Measurements from ENCODE around the gene BSN.
A peak's percentile ranks its signal among the peaks of the same experiment; 100 is the strongest.

Gene BSN

DNA sequence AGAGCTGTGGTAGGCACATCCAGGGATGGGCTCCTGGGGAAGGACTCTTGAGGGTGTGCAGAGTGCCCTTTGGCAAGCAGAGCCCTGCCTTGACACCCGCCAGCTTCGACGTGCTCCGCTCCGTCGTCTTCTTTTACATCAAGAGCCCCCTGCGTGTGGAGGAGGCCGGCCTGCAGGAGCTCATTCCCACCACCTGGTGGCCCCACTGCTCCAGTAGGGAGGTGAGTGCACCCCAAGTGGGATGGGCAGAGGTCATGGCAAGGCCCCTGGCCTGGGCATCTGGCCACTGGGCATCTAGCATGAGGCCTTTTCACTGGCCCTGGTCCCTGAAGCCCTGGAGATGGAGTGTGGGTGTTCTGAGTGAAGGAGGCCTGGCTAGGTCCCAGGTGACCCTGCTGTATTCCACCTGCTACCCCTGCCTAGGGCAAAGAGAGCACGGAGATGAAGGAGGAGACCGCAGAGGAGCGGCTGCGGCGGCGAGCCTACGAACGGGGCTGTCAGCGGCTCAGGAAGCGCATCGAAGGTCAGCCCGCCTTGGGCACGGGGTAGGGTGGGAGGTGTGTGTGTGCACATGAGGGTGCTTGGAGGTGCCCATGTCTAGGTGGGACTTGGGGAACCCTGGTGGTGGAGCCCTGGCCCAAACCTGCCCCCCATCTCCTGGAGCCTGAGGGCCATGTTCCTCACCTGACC lies 147.3 kb downstream of the BSN start:
- no peak for TF ChIP-seq POLR2AphosphoS5 (IDR thresholded peaks at IDR 0.05; ENCODE audit: low read depth, low read length)
- no peak for TF ChIP-seq POU2F2 (IDR thresholded peaks at IDR 0.05; ENCODE audit: low read depth, low read length)
- TF ChIP-seq TAF1 (IDR thresholded peaks at IDR 0.05; ENCODE audit: low read depth, low read length) = no peak
- TF ChIP-seq PAX5 (IDR thresholded peaks at IDR 0.05; ENCODE audit: insufficient read depth, low read length, severe bottlenecking) = no peak
- no peak for TF ChIP-seq SPI1 (IDR thresholded peaks at IDR 0.05; ENCODE audit: low read depth, low read length)
- TF ChIP-seq POLR2A (IDR thresholded peaks at IDR 0.05; ENCODE audit: low read depth, low read length) = no peak
- FAIRE-seq (no peak), DNase-seq (ENCODE audit: insufficient read length, low spot score) (peak; percentile 47)

- no peak for DNase-seq (ENCODE audit: insufficient read length, low spot score)
- TF ChIP-seq POLR2AphosphoS5 (IDR thresholded peaks at IDR 0.05; ENCODE audit: low read depth, low read length) = no peak
- TF ChIP-seq SPI1 (IDR thresholded peaks at IDR 0.05; ENCODE audit: low read depth, low read length) = no peak
- TF ChIP-seq POLR2A (IDR thresholded peaks at IDR 0.05; ENCODE audit: low read depth, low read length) = no peak
- no peak for TF ChIP-seq PAX5 (IDR thresholded peaks at IDR 0.05; ENCODE audit: insufficient read depth, low read length, severe bottlenecking)
- TF ChIP-seq POU2F2 (IDR thresholded peaks at IDR 0.05; ENCODE audit: low read depth, low read length) = no peak
- no peak for TF ChIP-seq TAF1 (IDR thresholded peaks at IDR 0.05; ENCODE audit: low read depth, low read length)
- no peak for FAIRE-seq
These were observed 148.4 kb downstream of the BSN start for GRCh38 chr3:49702672-49703071.

- peak; percentile 93 for FAIRE-seq
- peak; percentile 97 for DNase-seq (ENCODE audit: insufficient read length, low spot score)
- TF ChIP-seq POLR2AphosphoS5 (IDR thresholded peaks at IDR 0.05; ENCODE audit: low read depth, low read length) = no peak
- no peak for TF ChIP-seq SPI1 (IDR thresholded peaks at IDR 0.05; ENCODE audit: low read depth, low read length)
- no peak for TF ChIP-seq POU2F2 (IDR thresholded peaks at IDR 0.05; ENCODE audit: low read depth, low read length)
- TF ChIP-seq POLR2A (IDR thresholded peaks at IDR 0.05; ENCODE audit: low read depth, low read length) = no peak
- no peak for TF ChIP-seq TAF1 (IDR thresholded peaks at IDR 0.05; ENCODE audit: low read depth, low read length)
These were observed 149.2 kb downstream of the BSN start for GRCh38 chr3:49703443-49703927.

DNA sequence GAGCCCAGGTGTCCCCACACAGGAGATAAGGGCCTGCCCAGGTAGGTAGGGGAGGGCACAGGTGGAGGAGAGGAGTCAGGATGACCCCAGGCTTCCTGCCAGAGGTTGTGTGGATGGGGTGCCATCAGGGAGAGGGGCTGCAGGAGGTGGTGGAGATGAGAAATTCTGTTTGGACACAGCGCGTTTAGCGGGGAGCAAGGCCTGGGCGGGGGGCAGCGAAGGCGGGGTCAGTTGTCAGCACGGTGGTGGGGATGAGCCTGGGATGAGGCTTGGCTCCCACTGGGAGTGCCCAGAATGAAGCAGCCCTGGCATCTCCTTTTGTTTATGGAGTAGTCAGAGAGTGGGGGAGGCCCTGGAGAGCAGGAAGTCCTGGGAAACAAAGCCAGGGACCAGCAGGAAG lies 149.7 kb downstream of the BSN start:
- FAIRE-seq (no peak), DNase-seq (ENCODE audit: insufficient read length, low spot score) (no peak)
- no peak for TF ChIP-seq SPI1 (IDR thresholded peaks at IDR 0.05; ENCODE audit: low read depth, low read length)
- TF ChIP-seq TAF1 (IDR thresholded peaks at IDR 0.05; ENCODE audit: low read depth, low read length) = no peak
- TF ChIP-seq POLR2AphosphoS5 (IDR thresholded peaks at IDR 0.05; ENCODE audit: low read depth, low read length) = no peak
- no peak for TF ChIP-seq PAX5 (IDR thresholded peaks at IDR 0.05; ENCODE audit: insufficient read depth, low read length, severe bottlenecking)
- TF ChIP-seq POLR2A (IDR thresholded peaks at IDR 0.05; ENCODE audit: low read depth, low read length) = no peak
- no peak for TF ChIP-seq POU2F2 (IDR thresholded peaks at IDR 0.05; ENCODE audit: low read depth, low read length)

DNA sequence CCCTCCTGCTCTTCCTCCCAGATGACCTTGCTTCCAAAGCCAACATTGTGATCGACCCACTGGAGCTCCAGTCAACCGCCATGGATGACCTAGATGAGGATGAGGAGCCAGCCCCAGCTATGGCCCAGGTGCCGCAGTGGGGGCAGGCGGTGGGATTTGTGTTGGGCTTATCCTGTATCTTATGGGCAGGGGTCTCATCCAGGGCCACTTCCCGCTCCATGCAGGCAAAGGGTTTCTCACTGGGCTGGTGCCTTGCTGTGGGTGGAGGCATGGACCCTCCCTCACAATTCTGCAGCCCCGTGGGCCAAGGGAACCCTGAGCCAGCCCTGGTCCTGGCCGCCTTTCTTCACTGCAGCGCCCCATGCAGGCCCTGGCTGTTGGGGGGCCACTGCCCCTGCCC lies 150.4 kb downstream of the BSN start:
- DNase-seq (ENCODE audit: insufficient read length, low spot score) (no peak), FAIRE-seq (no peak)
- TF ChIP-seq POU2F2 (IDR thresholded peaks at IDR 0.05; ENCODE audit: low read depth, low read length) = no peak

GRCh38 chr3:49705390-49705960 lies 151.2 kb downstream of the BSN start:
- FAIRE-seq (no peak), DNase-seq (ENCODE audit: insufficient read length, low spot score) (no peak)
- TF ChIP-seq POLR2A (IDR thresholded peaks at IDR 0.05; ENCODE audit: low read depth, low read length) (no peak), POLR2AphosphoS5 (IDR thresholded peaks at IDR 0.05; ENCODE audit: low read depth, low read length) (no peak), TAF1 (IDR thresholded peaks at IDR 0.05; ENCODE audit: low read depth, low read length) (no peak), POU2F2 (IDR thresholded peaks at IDR 0.05; ENCODE audit: low read depth, low read length) (no peak), PAX5 (IDR thresholded peaks at IDR 0.05; ENCODE audit: insufficient read depth, low read length, severe bottlenecking) (no peak), SPI1 (IDR thresholded peaks at IDR 0.05; ENCODE audit: low read depth, low read length) (no peak)

DNA sequence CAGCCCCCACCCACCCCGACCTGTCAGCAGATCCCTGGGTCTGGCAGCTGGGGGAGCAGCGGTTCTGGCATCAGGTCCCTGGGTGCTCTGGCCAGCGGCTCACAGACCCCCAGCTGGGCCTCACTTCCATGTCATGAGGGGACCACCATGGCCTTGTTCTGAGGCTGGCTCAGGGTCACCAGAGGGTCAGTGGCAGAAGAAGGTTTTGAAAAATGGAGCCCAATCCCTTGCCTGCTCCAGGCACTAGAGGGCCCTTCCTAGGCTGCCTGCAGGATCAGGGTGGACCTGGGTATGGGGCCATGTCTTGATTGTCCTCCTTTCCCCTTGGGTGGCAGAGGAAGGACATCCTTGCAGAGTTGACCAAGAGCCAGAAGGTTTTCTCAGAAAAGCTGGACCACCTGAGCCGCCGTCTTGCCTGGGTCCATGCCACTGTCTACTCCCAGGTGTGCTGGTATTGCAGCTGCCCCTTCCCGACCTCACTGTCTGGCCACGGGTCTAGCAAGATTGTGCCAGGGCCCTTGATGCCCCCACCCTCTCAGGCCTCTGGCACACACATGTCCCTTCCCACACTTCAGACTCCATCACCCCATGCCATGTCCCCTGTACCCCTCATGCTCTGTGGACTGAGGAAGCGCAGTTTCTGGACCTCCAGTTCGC lies 152.3 kb downstream of the BSN start:
- no peak for TF ChIP-seq POU2F2 (IDR thresholded peaks at IDR 0.05; ENCODE audit: low read depth, low read length)
- no peak for TF ChIP-seq SPI1 (IDR thresholded peaks at IDR 0.05; ENCODE audit: low read depth, low read length)
- no peak for TF ChIP-seq POLR2AphosphoS5 (IDR thresholded peaks at IDR 0.05; ENCODE audit: low read depth, low read length)
- no peak for TF ChIP-seq PAX5 (IDR thresholded peaks at IDR 0.05; ENCODE audit: insufficient read depth, low read length, severe bottlenecking)
- TF ChIP-seq POLR2A (IDR thresholded peaks at IDR 0.05; ENCODE audit: low read depth, low read length) = no peak
- TF ChIP-seq TAF1 (IDR thresholded peaks at IDR 0.05; ENCODE audit: low read depth, low read length) = no peak
- no peak for DNase-seq (ENCODE audit: insufficient read length, low spot score)
- no peak for FAIRE-seq

DNA sequence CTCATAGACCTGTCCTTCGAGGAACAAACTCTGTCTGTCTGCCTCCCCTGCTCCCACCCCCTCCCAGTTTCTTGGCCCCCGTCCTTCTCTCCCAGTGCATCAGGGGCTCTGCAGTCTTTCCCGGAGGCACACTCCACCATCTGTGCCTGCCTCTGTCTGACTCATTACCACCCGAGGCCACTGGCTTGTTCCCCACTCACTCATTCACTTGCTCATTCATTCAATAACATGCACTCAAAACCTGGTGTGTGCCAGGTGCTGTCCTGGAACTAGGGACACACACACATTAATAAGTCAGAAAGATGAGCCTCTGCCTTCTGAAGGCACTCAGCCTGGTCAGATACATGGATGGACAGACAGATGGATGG lies 152.8 kb downstream of the BSN start:
- FAIRE-seq (no peak), DNase-seq (ENCODE audit: insufficient read length, low spot score) (no peak)
- TF ChIP-seq POU2F2 (IDR thresholded peaks at IDR 0.05; ENCODE audit: low read depth, low read length) (no peak), SPI1 (IDR thresholded peaks at IDR 0.05; ENCODE audit: low read depth, low read length) (no peak), POLR2AphosphoS5 (IDR thresholded peaks at IDR 0.05; ENCODE audit: low read depth, low read length) (no peak)

DNA sequence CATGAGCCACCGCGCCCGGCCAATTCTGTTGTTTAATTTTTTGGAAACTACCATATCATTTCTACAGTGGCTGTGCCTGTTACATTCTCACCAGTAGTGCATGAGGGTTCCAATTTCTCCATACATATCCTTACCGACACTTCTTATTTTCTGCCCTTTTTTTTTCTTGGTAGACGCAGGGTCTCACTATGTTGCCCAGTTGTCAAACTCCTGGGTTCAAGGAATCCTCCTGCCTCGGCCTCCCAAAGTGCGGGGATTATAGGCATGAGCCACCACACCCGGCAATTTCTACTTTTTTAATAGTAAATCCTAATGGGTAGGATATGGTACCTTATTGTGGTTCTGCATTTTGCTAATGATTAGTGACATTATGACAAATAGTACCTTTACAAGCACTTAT lies 155.6 kb downstream of the BSN start:
- FAIRE-seq = no peak
- no peak for DNase-seq (ENCODE audit: insufficient read length, low spot score)
- TF ChIP-seq POU2F2 (IDR thresholded peaks at IDR 0.05; ENCODE audit: low read depth, low read length) (no peak), POLR2A (IDR thresholded peaks at IDR 0.05; ENCODE audit: low read depth, low read length) (no peak), PAX5 (IDR thresholded peaks at IDR 0.05; ENCODE audit: insufficient read depth, low read length, severe bottlenecking) (no peak), POLR2AphosphoS5 (IDR thresholded peaks at IDR 0.05; ENCODE audit: low read depth, low read length) (no peak), TAF1 (IDR thresholded peaks at IDR 0.05; ENCODE audit: low read depth, low read length) (no peak), SPI1 (IDR thresholded peaks at IDR 0.05; ENCODE audit: low read depth, low read length) (no peak)

Data from GM12891 (cell line).